Stimulated activated CD4-positive, alpha-beta T cell treated with anti-CD3 and anti-CD28 coated beads, Interleukin-2, amount 100 ng/mL, for 48 hours (primary cell): ENCODE measurements around the gene VAPB.

Source experiments
- DNase-seq, 2 donors: peaks; one replicate each; pipeline ENCODE4 v3.0.0-alpha.2; 2020

VAPB gene

GRCh38 chr20:58378704-58379103 lies 10.3 kb upstream of the VAPB start:
- no peak for DNase-seq

GRCh38 chr20:58381627-58382026 lies 7.4 kb upstream of the VAPB start:
- DNase-seq: no peak

GRCh38 chr20:58382096-58382495 lies 6.9 kb upstream of the VAPB start:
- no peak for DNase-seq

- DNase-seq: no peak
Observed at GRCh38 chr20:58384821-58385220, 4.2 kb upstream of the VAPB start.

- DNase-seq: no peak
Observed at GRCh38 chr20:58388028-58388601, 914 bp upstream of the VAPB start.

- no peak for DNase-seq
Observed at GRCh38 chr20:58389324-58389967, 417 bp downstream of the VAPB start.

- no peak for DNase-seq
Observed at GRCh38 chr20:58389968-58390658, 1.1 kb downstream of the VAPB start.

- DNase-seq: no peak
Observed at GRCh38 chr20:58390659-58391035, 1.6 kb downstream of the VAPB start.

GRCh38 chr20:58392286-58392685 lies 3.3 kb downstream of the VAPB start:
- no peak for DNase-seq

GRCh38 chr20:58393299-58393698 lies 4.3 kb downstream of the VAPB start:
- DNase-seq: no peak

- no peak for DNase-seq
Observed at GRCh38 chr20:58394801-58395200, 5.8 kb downstream of the VAPB start.

- no peak for DNase-seq
Observed at GRCh38 chr20:58395604-58396003, 6.6 kb downstream of the VAPB start.

- DNase-seq: no peak
Observed at GRCh38 chr20:58397429-58397828, 8.4 kb downstream of the VAPB start.

- DNase-seq: no peak
Observed at GRCh38 chr20:58398254-58398653, 9.2 kb downstream of the VAPB start.

GRCh38 chr20:58399926-58400325 lies 10.9 kb downstream of the VAPB start:
- DNase-seq: no peak

- DNase-seq: no peak
Observed at GRCh38 chr20:58401162-58401561, 12.1 kb downstream of the VAPB start.

- no peak for DNase-seq
Observed at GRCh38 chr20:58402305-58402704, 13.3 kb downstream of the VAPB start.

GRCh38 chr20:58402827-58403226 lies 13.8 kb downstream of the VAPB start:
- DNase-seq: no peak

GRCh38 chr20:58403272-58403671 lies 14.2 kb downstream of the VAPB start:
- no peak for DNase-seq

GRCh38 chr20:58405504-58406291 lies 16.7 kb downstream of the VAPB start:
- DNase-seq: no peak

- no peak for DNase-seq
Observed at GRCh38 chr20:58406422-58407001, 17.5 kb downstream of the VAPB start.

GRCh38 chr20:58407201-58407873 lies 18.3 kb downstream of the VAPB start:
- DNase-seq: no peak
